GM19438 (cell line): Measurements from ENCODE around the gene SIN3B.

Experiments
- ATAC-seq: cut with Tn5 transposase; IDR thresholded peaks from one replicate; pipeline ENCODE4 v1.9.1; 2021; ENCODE audit warnings: low read depth; ENCODE audit not compliant: unreplicated experiment

The SIN3B gene

GRCh38 chr19:16901491-16902175 lies 72.4 kb downstream of the SIN3B start:
- no peak for ATAC-seq

- no peak for ATAC-seq
These were observed 73.3 kb downstream of the SIN3B start for GRCh38 chr19:16902545-16902944.

- no peak for ATAC-seq
These were observed 74.1 kb downstream of the SIN3B start for GRCh38 chr19:16903347-16903746.

- no peak for ATAC-seq
These were observed 75.4 kb downstream of the SIN3B start for GRCh38 chr19:16904599-16904998.

GRCh38 chr19:16908759-16909158 lies 79.6 kb downstream of the SIN3B start:
- no peak for ATAC-seq

GRCh38 chr19:16911046-16911445 lies 81.8 kb downstream of the SIN3B start:
- ATAC-seq, result no peak

- no peak for ATAC-seq
These were observed 83.6 kb downstream of the SIN3B start for GRCh38 chr19:16912780-16913179.

- ATAC-seq, result no peak
These were observed 85.2 kb downstream of the SIN3B start for GRCh38 chr19:16914421-16914820.

GRCh38 chr19:16915135-16915534 lies 85.9 kb downstream of the SIN3B start:
- no peak for ATAC-seq

GRCh38 chr19:16915734-16916133 lies 86.5 kb downstream of the SIN3B start:
- ATAC-seq, result no peak

- ATAC-seq, result no peak
These were observed 88.2 kb downstream of the SIN3B start for GRCh38 chr19:16917401-16917800.

GRCh38 chr19:16919496-16919895 lies 90.3 kb downstream of the SIN3B start:
- no peak for ATAC-seq

GRCh38 chr19:16920816-16921529 lies 91.8 kb downstream of the SIN3B start:
- ATAC-seq, result no peak

GRCh38 chr19:16921766-16922591 lies 92.8 kb downstream of the SIN3B start:
- ATAC-seq, result no peak

- no peak for ATAC-seq
These were observed 93.4 kb downstream of the SIN3B start for GRCh38 chr19:16922592-16922934.

- ATAC-seq, result no peak
These were observed 93.8 kb downstream of the SIN3B start for GRCh38 chr19:16922949-16923348.

GRCh38 chr19:16927883-16928282 lies 98.7 kb downstream of the SIN3B start:
- no peak for ATAC-seq

- no peak for ATAC-seq
These were observed 99.2 kb downstream of the SIN3B start for GRCh38 chr19:16928351-16928750.

GRCh38 chr19:16928916-16929315 lies 99.7 kb downstream of the SIN3B start:
- ATAC-seq, result no peak
